Hepatocyte (in vitro differentiated cells): Measurements from ENCODE around the gene EVL.

Source experiments
- CTCF ChIP-seq: fragments of 200-600 bp; sonication (generic); IDR thresholded peaks from 2 replicates; pipeline ENCODE4 v1.5.1; 2016; ENCODE audit warnings: antibody characterized with exemption, mild to moderate bottlenecking; ENCODE audit not compliant: poor library complexity
- EZH2 ChIP-seq: fragments of 200-600 bp; sonication (generic); IDR thresholded peaks from 2 replicates; pipeline ENCODE4 v1.6.1; 2016; ENCODE audit warnings: antibody characterized with exemption, mild to moderate bottlenecking, borderline replicate concordance
- EZH2phosphoT487 ChIP-seq: fragments of 200-600 bp; sonication (generic); IDR thresholded peaks from one replicate; pipeline ENCODE4 v1.6.1; 2018; ENCODE audit warnings: antibody characterized with exemption, mild to moderate bottlenecking, low read depth, moderate library complexity; ENCODE audit not compliant: unreplicated experiment, severe bottlenecking

- no peak for TF ChIP-seq EZH2
- no peak for TF ChIP-seq CTCF
- no peak for TF ChIP-seq EZH2phosphoT487
Observed at GRCh38 chr14:100086361-100086760, 21.1 kb downstream of the EVL start.
